Measurements from ENCODE around the gene ANKS6.

ANKS6 gene

DNA sequence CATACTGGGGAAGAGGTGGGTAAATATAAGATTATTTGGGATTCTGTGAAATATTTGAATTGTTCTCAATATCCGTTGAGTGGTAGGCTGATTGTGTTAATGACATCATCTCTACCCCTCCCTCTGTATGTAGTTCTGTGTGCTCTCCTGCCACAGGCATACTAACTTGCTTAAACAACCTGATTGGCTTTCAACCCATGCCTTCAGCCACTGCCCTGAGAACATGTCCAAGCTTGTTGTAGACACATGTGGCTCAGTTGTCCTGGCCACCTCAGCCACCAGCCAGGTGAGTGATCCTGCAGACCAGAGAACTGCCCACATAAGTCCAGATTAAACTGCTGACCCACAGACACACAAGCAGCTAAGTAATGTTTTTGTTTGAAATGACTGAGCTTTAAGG lies 31.1 kb downstream of the ANKS6 start:
- Histone ChIP-seq H3K36me3 (ENCODE audit: control insufficient read depth in 5 of 5, insufficient read depth in 5 of 5, low read length in 5 of 5) (peaks cover 19 to 34% (median 30%) of the 10 kb centered on the region in 5 donors), H3K27me3 (ENCODE audit: control insufficient read depth in 5 of 5, insufficient read depth in 4 of 5, low read length in 5 of 5) (no peaks in the 10 kb centered on the region), H3K4me3 (ENCODE audit: low read depth in 1 of 5, low read length in 5 of 5) (no peak overlapping the region), H3K27ac (ENCODE audit: low read depth, low read length) (no peak overlapping the region), H3K9me3 (ENCODE audit: control insufficient read depth in 5 of 5, low read length in 5 of 5) (peaks cover 0 to 5% (median 0%) of the 10 kb centered on the region in 5 donors), H3K4me1 (ENCODE audit: control insufficient read depth in 5 of 5, insufficient read depth in 5 of 5, low read length in 5 of 5) (no peaks in the 10 kb centered on the region), H3K9ac (ENCODE audit: low read length in 5 of 5) (no peak overlapping the region)

DNA sequence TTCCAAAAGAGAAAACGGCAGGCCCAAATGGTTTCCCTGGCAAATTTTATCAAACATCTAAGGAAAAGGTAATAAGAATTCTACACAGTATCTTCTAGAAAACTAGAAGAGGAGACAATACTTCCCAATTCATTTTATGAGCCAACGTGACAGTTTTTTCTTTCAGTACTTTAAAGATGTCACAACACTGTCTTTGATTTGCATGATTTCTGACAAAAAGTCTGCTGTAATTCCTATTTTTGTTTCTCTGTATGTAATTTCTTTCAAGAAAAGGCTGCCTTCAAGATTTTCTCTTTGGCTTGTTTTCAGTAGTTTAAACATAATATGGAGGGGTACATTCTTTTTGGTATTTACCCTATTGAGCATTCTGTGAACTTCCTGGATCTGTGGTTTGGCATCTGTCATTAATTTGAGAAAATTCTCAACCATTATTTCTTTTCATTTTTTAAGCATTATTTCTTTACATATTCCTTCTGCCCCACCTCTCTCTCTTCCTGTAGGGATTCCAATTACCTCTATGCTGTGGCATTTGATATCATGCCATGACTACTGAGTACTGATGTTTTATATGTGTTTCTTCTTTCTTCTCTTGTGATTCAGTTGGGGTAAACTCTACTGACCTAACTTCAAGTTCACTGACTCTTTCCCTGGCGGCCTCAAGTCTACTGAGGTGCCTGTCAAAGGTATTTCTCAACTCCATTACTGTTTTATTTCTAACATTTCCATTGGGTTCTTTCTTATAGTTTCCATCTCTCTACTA lies 32.2 kb downstream of the ANKS6 start:
- H3K9me3 ChIP-seq (ENCODE audit: control insufficient read depth in 5 of 5, low read length in 5 of 5) = peaks cover 0 to 5% (median 0%) of the 10 kb centered on the region in 5 donors
- no peak overlapping the region for H3K27ac ChIP-seq (ENCODE audit: low read depth, low read length)
- H3K36me3 ChIP-seq (ENCODE audit: control insufficient read depth in 5 of 5, insufficient read depth in 5 of 5, low read length in 5 of 5) = peaks cover 22 to 27% (median 26%) of the 10 kb centered on the region in 5 donors
- H3K9ac ChIP-seq (ENCODE audit: low read length in 5 of 5) = no peak overlapping the region
- no peaks in the 10 kb centered on the region for H3K27me3 ChIP-seq (ENCODE audit: control insufficient read depth in 5 of 5, insufficient read depth in 4 of 5, low read length in 5 of 5)
- no peaks in the 10 kb centered on the region for H3K4me1 ChIP-seq (ENCODE audit: control insufficient read depth in 5 of 5, insufficient read depth in 5 of 5, low read length in 5 of 5)
- H3K4me3 ChIP-seq (ENCODE audit: low read depth in 1 of 5, low read length in 5 of 5) = no peak overlapping the region

DNA sequence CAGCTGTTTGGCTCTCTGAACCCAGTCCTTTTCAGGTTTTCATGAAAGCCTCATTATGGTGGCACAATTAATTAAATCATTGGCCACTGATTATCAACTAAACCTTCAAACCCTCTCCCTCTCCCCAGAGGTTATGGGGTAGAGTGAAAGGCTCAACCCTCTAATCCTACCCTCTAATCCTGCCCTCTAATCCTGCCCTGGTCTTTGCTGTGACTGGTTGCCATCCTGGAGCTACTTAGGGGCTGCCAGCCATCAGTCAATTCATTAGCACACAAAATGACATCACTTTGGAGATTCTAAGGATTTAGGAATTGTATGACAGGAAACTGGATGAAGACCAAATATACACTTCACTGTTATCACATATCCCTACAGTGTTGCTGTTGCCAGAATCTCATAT lies 36.1 kb downstream of the ANKS6 start:
- Histone ChIP-seq H3K9me3 (ENCODE audit: control insufficient read depth in 5 of 5, low read length in 5 of 5) (peaks cover 0 to 5% (median 3%) of the 10 kb centered on the region in 5 donors), H3K27ac (ENCODE audit: low read depth, low read length) (no peak overlapping the region), H3K27me3 (ENCODE audit: control insufficient read depth in 5 of 5, insufficient read depth in 4 of 5, low read length in 5 of 5) (no peaks in the 10 kb centered on the region), H3K36me3 (ENCODE audit: control insufficient read depth in 5 of 5, insufficient read depth in 5 of 5, low read length in 5 of 5) (peaks cover 12 to 30% (median 15%) of the 10 kb centered on the region in 5 donors), H3K4me3 (ENCODE audit: low read depth in 1 of 5, low read length in 5 of 5) (no peak overlapping the region), H3K4me1 (ENCODE audit: control insufficient read depth in 5 of 5, insufficient read depth in 5 of 5, low read length in 5 of 5) (no peaks in the 10 kb centered on the region), H3K9ac (ENCODE audit: low read length in 5 of 5) (no peak overlapping the region)

GRCh38 chr9:98755006-98755618 lies 41.2 kb downstream of the ANKS6 start:
- Histone ChIP-seq H3K27ac (ENCODE audit: low read depth, low read length) (no peak overlapping the region), H3K27me3 (ENCODE audit: control insufficient read depth in 5 of 5, insufficient read depth in 4 of 5, low read length in 5 of 5) (no peaks in the 10 kb centered on the region), H3K4me3 (ENCODE audit: low read depth in 1 of 5, low read length in 5 of 5) (no peak overlapping the region), H3K4me1 (ENCODE audit: control insufficient read depth in 5 of 5, insufficient read depth in 5 of 5, low read length in 5 of 5) (peaks cover 0 to 3% (median 0%) of the 10 kb centered on the region in 5 donors), H3K9me3 (ENCODE audit: control insufficient read depth in 5 of 5, low read length in 5 of 5) (peaks cover 0 to 3% (median 0%) of the 10 kb centered on the region in 5 donors), H3K36me3 (ENCODE audit: control insufficient read depth in 5 of 5, insufficient read depth in 5 of 5, low read length in 5 of 5) (peaks cover 21 to 49% (median 36%) of the 10 kb centered on the region in 5 donors), H3K9ac (ENCODE audit: low read length in 5 of 5) (no peak overlapping the region)

DNA sequence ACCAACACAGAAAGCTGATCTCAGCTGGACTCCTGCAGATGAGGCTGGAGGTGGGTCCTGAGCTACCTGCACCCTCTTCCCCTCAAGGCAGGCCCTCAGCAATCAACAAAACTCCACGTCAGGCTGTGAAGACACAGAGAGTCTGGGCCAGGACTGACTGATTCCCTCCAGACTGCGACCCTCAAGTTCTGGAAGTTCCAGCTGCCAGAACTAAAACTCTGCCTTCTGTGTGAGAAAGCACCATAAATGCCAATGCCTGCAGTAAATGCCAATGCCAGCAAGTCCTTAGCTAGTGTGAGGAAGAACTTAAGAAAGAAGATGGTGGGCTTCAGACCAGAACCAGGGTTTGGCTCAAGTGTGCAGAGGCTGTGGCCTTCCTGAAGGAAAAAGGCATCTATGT lies 45.1 kb downstream of the ANKS6 start:
- H3K36me3 ChIP-seq (ENCODE audit: control insufficient read depth in 5 of 5, insufficient read depth in 5 of 5, low read length in 5 of 5) = peaks cover 20 to 65% (median 46%) of the 10 kb centered on the region in 5 donors
- no peak overlapping the region for H3K4me3 ChIP-seq (ENCODE audit: low read depth in 1 of 5, low read length in 5 of 5)
- peaks cover 0 to 3% (median 0%) of the 10 kb centered on the region in 5 donors for H3K9me3 ChIP-seq (ENCODE audit: control insufficient read depth in 5 of 5, low read length in 5 of 5)
- H3K27me3 ChIP-seq (ENCODE audit: control insufficient read depth in 5 of 5, insufficient read depth in 4 of 5, low read length in 5 of 5) = no peaks in the 10 kb centered on the region
- no peak overlapping the region for H3K27ac ChIP-seq (ENCODE audit: low read depth, low read length)
- no peak overlapping the region for H3K9ac ChIP-seq (ENCODE audit: low read length in 5 of 5)
- H3K4me1 ChIP-seq (ENCODE audit: control insufficient read depth in 5 of 5, insufficient read depth in 5 of 5, low read length in 5 of 5) = peaks cover 0 to 3% (median 0%) of the 10 kb centered on the region in 5 donors

GRCh38 chr9:98750364-98751060 lies 45.8 kb downstream of the ANKS6 start:
- Histone ChIP-seq H3K27ac (ENCODE audit: low read depth, low read length) (no peak overlapping the region), H3K9ac (ENCODE audit: low read length in 5 of 5) (no peak overlapping the region), H3K9me3 (ENCODE audit: control insufficient read depth in 5 of 5, low read length in 5 of 5) (peaks cover 0 to 3% (median 0%) of the 10 kb centered on the region in 5 donors), H3K36me3 (ENCODE audit: control insufficient read depth in 5 of 5, insufficient read depth in 5 of 5, low read length in 5 of 5) (peaks cover 20 to 61% (median 40%) of the 10 kb centered on the region in 5 donors), H3K27me3 (ENCODE audit: control insufficient read depth in 5 of 5, insufficient read depth in 4 of 5, low read length in 5 of 5) (no peaks in the 10 kb centered on the region), H3K4me3 (ENCODE audit: low read depth in 1 of 5, low read length in 5 of 5) (no peak overlapping the region), H3K4me1 (ENCODE audit: control insufficient read depth in 5 of 5, insufficient read depth in 5 of 5, low read length in 5 of 5) (peaks cover 0 to 3% (median 0%) of the 10 kb centered on the region in 5 donors)

DNA sequence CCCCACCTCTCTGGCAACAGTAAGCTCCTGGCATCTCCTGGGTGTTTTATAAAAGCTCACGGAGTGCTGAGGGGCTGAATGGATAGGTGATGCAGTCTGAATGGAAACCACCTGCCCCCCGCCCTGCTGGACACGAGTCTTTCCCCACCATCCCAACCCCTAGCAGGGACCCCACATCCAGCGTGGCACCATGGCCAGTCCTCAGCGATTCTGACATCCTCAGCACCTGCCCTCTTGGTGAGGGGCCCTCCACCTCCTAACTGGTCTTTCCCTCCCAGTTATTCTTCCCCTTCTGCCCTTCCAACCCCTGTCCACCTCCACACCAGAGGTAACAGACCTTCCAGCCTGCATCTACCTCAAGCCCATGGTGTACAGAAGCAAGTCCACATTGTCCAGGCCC lies 48.9 kb downstream of the ANKS6 start:
- no peaks in the 10 kb centered on the region for H3K27me3 ChIP-seq (ENCODE audit: control insufficient read depth in 5 of 5, insufficient read depth in 4 of 5, low read length in 5 of 5)
- peaks cover 19 to 63% (median 37%) of the 10 kb centered on the region in 5 donors for H3K36me3 ChIP-seq (ENCODE audit: control insufficient read depth in 5 of 5, insufficient read depth in 5 of 5, low read length in 5 of 5)
- no peak overlapping the region for H3K9ac ChIP-seq (ENCODE audit: low read length in 5 of 5)
- no peak overlapping the region for H3K27ac ChIP-seq (ENCODE audit: low read depth, low read length)
- peaks cover 0 to 3% (median 0%) of the 10 kb centered on the region in 5 donors for H3K4me1 ChIP-seq (ENCODE audit: control insufficient read depth in 5 of 5, insufficient read depth in 5 of 5, low read length in 5 of 5)
- H3K4me3 ChIP-seq (ENCODE audit: low read depth in 1 of 5, low read length in 5 of 5) = no peak overlapping the region
- peaks cover 0 to 3% (median 0%) of the 10 kb centered on the region in 5 donors for H3K9me3 ChIP-seq (ENCODE audit: control insufficient read depth in 5 of 5, low read length in 5 of 5)

- H3K27me3 ChIP-seq (ENCODE audit: control insufficient read depth in 5 of 5, insufficient read depth in 4 of 5, low read length in 5 of 5) = no peaks in the 10 kb centered on the region
- no peak overlapping the region for H3K9ac ChIP-seq (ENCODE audit: low read length in 5 of 5)
- no peak overlapping the region for H3K4me3 ChIP-seq (ENCODE audit: low read depth in 1 of 5, low read length in 5 of 5)
- peaks cover 15 to 52% (median 32%) of the 10 kb centered on the region in 5 donors for H3K36me3 ChIP-seq (ENCODE audit: control insufficient read depth in 5 of 5, insufficient read depth in 5 of 5, low read length in 5 of 5)
- no peaks in the 10 kb centered on the region for H3K4me1 ChIP-seq (ENCODE audit: control insufficient read depth in 5 of 5, insufficient read depth in 5 of 5, low read length in 5 of 5)
- peaks cover 0 to 3% (median 0%) of the 10 kb centered on the region in 5 donors for H3K9me3 ChIP-seq (ENCODE audit: control insufficient read depth in 5 of 5, low read length in 5 of 5)
- no peak overlapping the region for H3K27ac ChIP-seq (ENCODE audit: low read depth, low read length)
Measured at GRCh38 chr9:98745470-98745869, 50.9 kb downstream of the ANKS6 start.

DNA sequence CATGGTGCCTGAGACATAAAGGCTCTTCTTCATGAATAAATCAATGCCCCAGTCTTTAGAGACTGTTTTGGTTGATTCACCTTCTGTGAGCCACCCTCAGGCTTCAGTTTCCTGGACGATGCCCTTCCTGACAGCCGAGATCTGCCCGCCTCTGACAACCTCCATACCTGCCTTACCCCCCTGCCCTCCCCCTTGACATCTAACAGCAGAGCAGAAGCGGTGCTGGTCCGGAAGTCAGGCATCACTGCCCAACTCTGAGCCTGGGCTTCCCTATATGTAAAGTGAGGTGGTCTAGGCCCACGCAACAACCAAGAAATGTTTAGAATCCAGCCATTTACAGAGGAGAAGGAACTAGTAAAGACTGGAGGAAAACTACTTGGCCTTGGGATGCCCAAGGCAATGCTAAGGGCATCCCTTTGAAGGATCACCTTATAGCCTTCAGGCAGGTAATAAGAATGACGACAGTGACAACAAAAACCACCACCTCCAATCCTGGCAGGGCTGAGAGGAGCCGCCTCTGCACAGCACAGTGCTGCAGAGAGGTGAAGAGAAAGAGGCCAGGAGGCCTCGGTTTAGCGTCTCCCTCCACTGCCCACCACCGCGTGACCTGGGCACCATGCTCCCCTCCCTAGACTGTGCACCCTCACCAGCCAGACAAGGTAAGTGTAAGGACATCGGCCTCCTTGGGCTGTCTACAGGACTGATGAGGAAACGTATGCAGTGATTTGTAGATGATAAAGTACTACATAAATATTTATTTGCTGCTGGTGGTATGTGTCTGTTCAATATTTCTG lies 52.3 kb downstream of the ANKS6 start:
- Histone ChIP-seq H3K4me1 (ENCODE audit: control insufficient read depth in 5 of 5, insufficient read depth in 5 of 5, low read length in 5 of 5) (no peaks in the 10 kb centered on the region), H3K27me3 (ENCODE audit: control insufficient read depth in 5 of 5, insufficient read depth in 4 of 5, low read length in 5 of 5) (no peaks in the 10 kb centered on the region), H3K4me3 (ENCODE audit: low read depth in 1 of 5, low read length in 5 of 5) (no peak overlapping the region), H3K36me3 (ENCODE audit: control insufficient read depth in 5 of 5, insufficient read depth in 5 of 5, low read length in 5 of 5) (peaks cover 10 to 39% (median 31%) of the 10 kb centered on the region in 5 donors), H3K9ac (ENCODE audit: low read length in 5 of 5) (peak overlapping the region in 1 of 5 donors; percentile 35), H3K27ac (ENCODE audit: low read depth, low read length) (no peak overlapping the region), H3K9me3 (ENCODE audit: control insufficient read depth in 5 of 5, low read length in 5 of 5) (peaks cover 0 to 3% (median 0%) of the 10 kb centered on the region in 5 donors)

Data from subcutaneous abdominal adipose tissue (tissue), 5 donors.